C4-2B (cell line): ENCODE measurements around the gene LTF.

Experiments
- H3K27ac ChIP-seq: fragments of 450-650 bp; 2 replicates; pipeline ENCODE4 v1.5.1; 2017
- CTCF ChIP-seq: fragments of 450-650 bp; conservative IDR thresholded peaks from 2 replicates; pipeline ENCODE4 v1.5.1; 2017; ENCODE audit warnings: mild to moderate bottlenecking
- ZFX ChIP-seq: fragments of 450-650 bp; IDR thresholded peaks from 2 replicates; pipeline ENCODE4 v1.6.1; 2017

LTF gene

GRCh38 chr3:46463120-46463867 lies 1.4 kb downstream of the LTF start:
- no peak overlapping the region for H3K27ac ChIP-seq
- TF ChIP-seq ZFX = no peak
- TF ChIP-seq CTCF = no peak

GRCh38 chr3:46462511-46462910 lies 2.2 kb downstream of the LTF start:
- TF ChIP-seq ZFX = no peak
- TF ChIP-seq CTCF = no peak
- no peak overlapping the region for H3K27ac ChIP-seq

- no peak for TF ChIP-seq ZFX
- TF ChIP-seq CTCF = no peak
- no peak overlapping the region for H3K27ac ChIP-seq
Observed at GRCh38 chr3:46462111-46462510, 2.6 kb downstream of the LTF start.

- TF ChIP-seq CTCF = no peak
- no peak for TF ChIP-seq ZFX
Observed at GRCh38 chr3:46460051-46460450, 4.7 kb downstream of the LTF start.

GRCh38 chr3:46456118-46456517 lies 8.6 kb downstream of the LTF start:
- TF ChIP-seq ZFX (no peak), CTCF (no peak)
- H3K27ac ChIP-seq = no peak overlapping the region

More at GRCh38 chr3:46460051-46460450, 4.7 kb downstream of the LTF start:
- H3K27ac ChIP-seq = no peak overlapping the region

GRCh38 chr3:46455231-46456115 lies 9.2 kb downstream of the LTF start:
- no peak for TF ChIP-seq ZFX
- TF ChIP-seq CTCF = no peak
- no peak overlapping the region for H3K27ac ChIP-seq

GRCh38 chr3:46454606-46455005 lies 10.1 kb downstream of the LTF start:
- no peak overlapping the region for H3K27ac ChIP-seq
- TF ChIP-seq CTCF (no peak), ZFX (no peak)
